CD4-positive, CD25-positive, alpha-beta regulatory T cell (primary cell): ENCODE data around the gene MOBP. TPM values are rescaled to one million over a fixed set of nuclear protein-coding genes. Genes with fewer than 3 reads are reported as not detected.

Experiments
- ATAC-seq, 2 donors: fragments of 150-1000 bp; cut with Tn5 transposase; one replicate each; pipeline ENCODE4 v1.10.0; 2021; ENCODE audit warnings: low read depth in 2 of 2, moderate number of reproducible peaks in 2 of 2, moderate library complexity in 1 of 2
- DNase-seq, 3 donors: peaks; one replicate each; pipeline versions ENCODE4 v3.0.0 to v3.0.0-alpha.2; 2012 to 2022; ENCODE audit warnings: mixed read lengths in 1 of 3
- H3K27ac ChIP-seq: one replicate; pipeline ENCODE4 v1.7.0; 2013; ENCODE audit warnings: mild to moderate bottlenecking, low read length; ENCODE audit not compliant: insufficient read depth, poor library complexity, severe bottlenecking
- H3K27me3 ChIP-seq: one replicate; pipeline ENCODE4 v1.7.0; 2013; ENCODE audit warnings: low read length; ENCODE audit not compliant: control insufficient read depth, insufficient read depth
- H3K36me3 ChIP-seq: one replicate; pipeline ENCODE4 v1.7.0; 2013; ENCODE audit warnings: mild to moderate bottlenecking, low read length, moderate library complexity; ENCODE audit not compliant: control insufficient read depth, insufficient read depth
- H3K4me1 ChIP-seq: 2 replicates; pipeline ENCODE4 v1.7.0; 2013; ENCODE audit warnings: mild to moderate bottlenecking, low read length; ENCODE audit not compliant: insufficient read depth, control insufficient read depth, poor library complexity, severe bottlenecking
- H3K4me3 ChIP-seq: one replicate; pipeline ENCODE4 v1.7.0; 2013; ENCODE audit warnings: low read depth, mild to moderate bottlenecking, low read length, moderate library complexity
- H3K9me3 ChIP-seq, 2 experiments: 1 replicate in 1 of 2; 2 replicates in 1 of 2; pipeline ENCODE4 v1.7.0; 2013; ENCODE audit warnings: low read length in 2 of 2, mild to moderate bottlenecking in 1 of 2, moderate library complexity in 1 of 2; ENCODE audit not compliant: control insufficient read depth in 2 of 2
- H3K27ac Mint-ChIP-seq, 3 donors: one replicate each; pipeline ENCODE4 v1.8.0; 2020 to 2022; ENCODE audit warnings: mild to moderate bottlenecking in 3 of 3, mixed read lengths in 3 of 3, moderate library complexity in 2 of 3
- H3K27me3 Mint-ChIP-seq: one replicate; pipeline ENCODE4 v1.8.0; 2022; ENCODE audit warnings: mild to moderate bottlenecking, mixed read lengths
- H3K36me3 Mint-ChIP-seq: one replicate; pipeline ENCODE4 v1.8.0; 2020; ENCODE audit warnings: mixed read lengths
- H3K4me1 Mint-ChIP-seq, 4 donors: one replicate each; pipeline ENCODE4 v1.8.0; 2020 to 2022; ENCODE audit warnings: mixed read lengths in 4 of 4, mild to moderate bottlenecking in 1 of 4
- H3K4me3 Mint-ChIP-seq, 4 donors: one replicate each; pipeline ENCODE4 v1.8.0; 2020 to 2022; ENCODE audit warnings: mild to moderate bottlenecking in 4 of 4, mixed read lengths in 4 of 4, moderate library complexity in 3 of 4
- H3K9me3 Mint-ChIP-seq, 7 donors: one replicate each; pipeline ENCODE4 v1.8.0; 2020 to 2022; ENCODE audit warnings: mixed read lengths in 7 of 7, mild to moderate bottlenecking in 3 of 7, moderate library complexity in 2 of 7
- polyA plus RNA-seq, 4 donors: library from polyadenylated mRNA; unstranded; fragments of 300-500 nt; fragmentation: Illumina TruSeq; gene quantifications; one replicate each; pipeline ENCODE4 v1.2.3, GENCODE V29; 2021
- total RNA-seq: library from RNA; stranded (reverse); gene quantifications from one replicate; pipeline ENCODE4 v1.2.3, GENCODE V29; 2022

Gene MOBP
- total and polyA plus RNA-seq, 5 donors from 2014 or later: not detected

GRCh38 chr3:39550354-39551051 lies 83.0 kb downstream of the MOBP start:
- Histone ChIP-seq H3K4me1 (no peaks in the 10 kb centered on the region), H3K27me3 (no peaks in the 10 kb centered on the region), H3K9me3 (no peaks in the 10 kb centered on the region), H3K36me3 (no peaks in the 10 kb centered on the region), H3K27ac (no peak overlapping the region), H3K4me3 (no peak overlapping the region)
- ATAC-seq: no peak
- no peak overlapping the region for H3K27ac Mint-ChIP-seq
- peaks cover 29% of the 10 kb centered on the region for H3K27me3 Mint-ChIP-seq
- H3K36me3 Mint-ChIP-seq: no peaks in the 10 kb centered on the region
- H3K4me3 Mint-ChIP-seq: no peak overlapping the region
- H3K4me1 Mint-ChIP-seq: no peaks in the 10 kb centered on the region
- DNase-seq: no peak
- peaks cover 0 to 31% (median 5%) of the 10 kb centered on the region in 7 donors for H3K9me3 Mint-ChIP-seq

Other genes starting within 250 kb of the MOBP start
- gene CX3CR1, start 187.6 kb upstream of the MOBP start, total RNA-seq: 1.0 TPM
- 1 to 10 TPM; 1.1 to 2.2 (median 1.7) TPM for gene CX3CR1, start 187.6 kb upstream of the MOBP start, polyA plus RNA-seq
- 87.2 TPM for gene CCR8, start 138.0 kb upstream of the MOBP start, total RNA-seq
- 10 to 100 TPM; 33.6 to 61.6 (median 52.1) TPM for gene CCR8, start 138.0 kb upstream of the MOBP start, polyA plus RNA-seq
- 52.2 TPM for gene SLC25A38, start 84.3 kb upstream of the MOBP start, total RNA-seq
- 10 to 100 TPM; 60.9 to 70.1 (median 65.4) TPM for gene SLC25A38, start 84.3 kb upstream of the MOBP start, polyA plus RNA-seq
- gene RPSA, start 61.0 kb upstream of the MOBP start, total RNA-seq: 1,171 TPM
- 1,000 to 10,000 TPM in 2 of 4 donors, 100 to 1,000 TPM in 2; 939 to 1,327 (median 1,114) TPM for gene RPSA, start 61.0 kb upstream of the MOBP start, polyA plus RNA-seq